Breast epithelium (tissue), 4 donors: ENCODE measurements around the gene MLC1. TPM values are rescaled to one million over a fixed set of nuclear protein-coding genes. Genes with fewer than 3 reads are reported as not detected.

Experiments
- DNase-seq, 2 donors: peaks; one replicate each; pipeline ENCODE4 v3.0.0-alpha.2; 2019; ENCODE audit warnings: low spot score in 2 of 2
- H3K27ac ChIP-seq, 2 donors: fragments of 200-600 bp; sonication (generic) in 1 of 2; one replicate each; pipeline ENCODE4 v1.5.1; 2016 to 2019; ENCODE audit warnings: mild to moderate bottlenecking in 1 of 2
- H3K27me3 ChIP-seq, 2 donors: fragments of 200-600 bp; sonication (generic) in 1 of 2; one replicate each; pipeline versions ENCODE4 v1.5.1 to v1.6.0; 2017 to 2019; ENCODE audit warnings: control low read depth in 1 of 2, mild to moderate bottlenecking in 1 of 2
- H3K36me3 ChIP-seq: fragments of 200-600 bp; one replicate; pipeline ENCODE4 v1.5.1; 2019
- H3K4me1 ChIP-seq, 2 donors: fragments of 200-600 bp; sonication (generic); one replicate each; pipeline ENCODE4 v1.5.1; 2016 to 2019; ENCODE audit warnings: control low read depth in 1 of 2
- H3K4me3 ChIP-seq, 3 donors: fragments of 200-600 bp; sonication (generic); 1 replicate in 2 of 3; 2 replicates in 1 of 3; pipeline ENCODE4 v1.5.1; 2016 to 2019; ENCODE audit warnings: mild to moderate bottlenecking in 3 of 3, moderate library complexity in 2 of 3
- H3K9me3 ChIP-seq, 2 donors: fragments of 200-600 bp; sonication (generic) in 1 of 2; one replicate each; pipeline ENCODE4 v1.5.1; 2016 to 2019; ENCODE audit warnings: control low read depth in 1 of 2
- CTCF ChIP-seq, 3 donors: fragments of 450-650 bp; IDR thresholded peaks; one replicate each; pipeline ENCODE4 v1.5.1; 2016 to 2017; ENCODE audit warnings: antibody characterized with exemption in 3 of 3, mild to moderate bottlenecking in 3 of 3, moderate library complexity in 3 of 3
- POLR2A ChIP-seq: fragments of 450-650 bp; IDR thresholded peaks from one replicate; pipeline ENCODE4 v1.6.1; 2016; ENCODE audit warnings: antibody characterized with exemption, mild to moderate bottlenecking, moderate library complexity
- POLR2AphosphoS5 ChIP-seq, 3 donors: sonication (generic); formaldehyde crosslinking; IDR thresholded peaks; one replicate each; pipeline ENCODE4 v1.6.1; 2017; ENCODE audit warnings: antibody characterized with exemption in 3 of 3
- intact Hi-C: fragments of 100-400 bp; cut with DNase I; formaldehyde crosslinking; loops from one replicate; pipeline ENCODE4 v1.15.1; 2023; ENCODE audit warnings: low total_unique reads
- total RNA-seq, 3 donors: library from RNA; depleted of rRNA; stranded (reverse); fragments of >200 nt; gene quantifications; one replicate each; pipeline ENCODE4 v1.1.0, GENCODE V29; 2016

Gene MLC1
- total RNA-seq, 3 donors from 2014 or later = 0.15 TPM; not detected in 2

- Histone ChIP-seq H3K27ac (no peak overlapping the region), H3K27me3 (no peaks in the 10 kb centered on the region), H3K9me3 (peaks cover 6% of the 10 kb centered on the region in 2 donors), H3K36me3 (no peaks in the 10 kb centered on the region), H3K4me3 (no peak overlapping the region), H3K4me1 (no peaks in the 10 kb centered on the region)
- DNase-seq = no peak
- intact Hi-C loops = no loop called here
- TF ChIP-seq POLR2AphosphoS5 (IDR thresholded peaks at IDR 0.05) (no peak), POLR2A (no peak), CTCF (IDR thresholded peaks at IDR 0.05) (no peak)
Measured at GRCh38 chr22:50123119-50123518, 37.9 kb upstream of the MLC1 start.

DNA sequence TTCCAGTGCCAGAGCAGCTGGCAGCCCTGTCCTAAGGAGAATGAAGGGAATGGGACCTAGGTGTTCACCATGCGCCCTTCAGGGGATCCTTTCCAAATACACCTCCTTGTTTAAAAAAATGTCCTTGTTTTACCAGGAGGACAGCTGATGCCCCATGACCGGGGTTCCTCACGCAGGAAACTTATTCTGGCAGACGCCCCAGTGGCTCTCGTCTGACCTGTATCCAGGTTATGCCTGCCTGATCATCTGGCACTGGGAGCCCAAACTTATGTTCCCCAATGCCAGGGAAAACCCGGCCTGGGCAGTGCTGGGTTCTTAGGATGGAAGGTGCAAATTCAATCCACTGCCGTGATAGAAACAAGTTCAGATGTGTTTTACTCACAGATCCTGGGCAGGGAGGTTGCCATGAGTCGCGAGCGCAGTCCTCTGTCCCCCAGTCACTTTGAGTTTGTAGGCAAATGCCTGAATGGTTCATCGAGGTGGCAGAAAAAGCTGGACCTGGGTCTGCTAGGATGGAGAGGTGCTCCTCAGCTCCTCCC, 36.0 kb upstream of the MLC1 start:
- H3K4me3 ChIP-seq = no peak overlapping the region
- no peaks in the 10 kb centered on the region for H3K36me3 ChIP-seq
- H3K4me1 ChIP-seq = no peaks in the 10 kb centered on the region
- H3K9me3 ChIP-seq = peaks cover 6% of the 10 kb centered on the region in 2 donors
- intact Hi-C loops = no loop called here
- H3K27me3 ChIP-seq = no peaks in the 10 kb centered on the region
- TF ChIP-seq CTCF (IDR thresholded peaks at IDR 0.05) (no peak), POLR2AphosphoS5 (IDR thresholded peaks at IDR 0.05) (no peak), POLR2A (no peak)
- no peak for DNase-seq
- no peak overlapping the region for H3K27ac ChIP-seq

DNA sequence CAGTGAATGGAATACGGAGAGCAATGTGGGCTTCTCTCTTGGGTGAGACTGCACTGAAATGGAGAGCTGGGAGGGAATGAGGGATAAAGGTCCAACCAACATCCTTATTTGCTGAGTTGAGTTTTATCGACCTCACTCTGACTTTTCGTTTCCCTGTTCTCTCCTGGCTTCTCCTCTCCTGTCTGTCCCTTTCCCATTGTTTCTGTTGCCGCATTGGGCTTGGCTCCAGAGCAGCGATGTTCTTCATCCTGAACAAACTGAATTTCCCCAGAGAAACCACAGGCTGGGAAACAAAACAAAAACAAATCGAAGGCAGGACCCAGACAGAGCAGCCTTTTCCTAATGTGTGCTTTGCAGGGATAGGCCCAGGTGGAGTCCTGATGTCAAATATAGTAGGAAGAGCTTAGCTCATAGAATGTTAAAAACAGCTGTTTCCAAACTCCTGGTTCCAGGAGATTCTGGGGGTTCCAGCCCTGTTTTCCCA, 34.6 kb upstream of the MLC1 start:
- intact Hi-C loops = no loop called here
- no peak for DNase-seq
- H3K27me3 ChIP-seq = no peaks in the 10 kb centered on the region
- no peaks in the 10 kb centered on the region for H3K4me1 ChIP-seq
- H3K27ac ChIP-seq = peak overlapping the region in 1 of 2 donors; percentile 43
- peaks cover 6% of the 10 kb centered on the region in 2 donors for H3K9me3 ChIP-seq
- no peak overlapping the region for H3K4me3 ChIP-seq
- no peak for TF ChIP-seq POLR2A
- TF ChIP-seq POLR2AphosphoS5 (IDR thresholded peaks at IDR 0.05) = no peak
- TF ChIP-seq CTCF (IDR thresholded peaks at IDR 0.05) = no peak
- H3K36me3 ChIP-seq = no peaks in the 10 kb centered on the region

- peak overlapping the region in 1 of 2 donors; percentile 43 for H3K27ac ChIP-seq
- no peak overlapping the region for H3K4me3 ChIP-seq
- no peak for DNase-seq
- H3K9me3 ChIP-seq = peaks cover 6% of the 10 kb centered on the region in 2 donors
- intact Hi-C loops = no loop called here
- no peaks in the 10 kb centered on the region for H3K36me3 ChIP-seq
- H3K27me3 ChIP-seq = no peaks in the 10 kb centered on the region
- H3K4me1 ChIP-seq = no peaks in the 10 kb centered on the region
- TF ChIP-seq POLR2A (no peak), POLR2AphosphoS5 (IDR thresholded peaks at IDR 0.05) (no peak), CTCF (IDR thresholded peaks at IDR 0.05) (no peak)
Measured at GRCh38 chr22:50119169-50119767, 34.0 kb upstream of the MLC1 start.

DNA sequence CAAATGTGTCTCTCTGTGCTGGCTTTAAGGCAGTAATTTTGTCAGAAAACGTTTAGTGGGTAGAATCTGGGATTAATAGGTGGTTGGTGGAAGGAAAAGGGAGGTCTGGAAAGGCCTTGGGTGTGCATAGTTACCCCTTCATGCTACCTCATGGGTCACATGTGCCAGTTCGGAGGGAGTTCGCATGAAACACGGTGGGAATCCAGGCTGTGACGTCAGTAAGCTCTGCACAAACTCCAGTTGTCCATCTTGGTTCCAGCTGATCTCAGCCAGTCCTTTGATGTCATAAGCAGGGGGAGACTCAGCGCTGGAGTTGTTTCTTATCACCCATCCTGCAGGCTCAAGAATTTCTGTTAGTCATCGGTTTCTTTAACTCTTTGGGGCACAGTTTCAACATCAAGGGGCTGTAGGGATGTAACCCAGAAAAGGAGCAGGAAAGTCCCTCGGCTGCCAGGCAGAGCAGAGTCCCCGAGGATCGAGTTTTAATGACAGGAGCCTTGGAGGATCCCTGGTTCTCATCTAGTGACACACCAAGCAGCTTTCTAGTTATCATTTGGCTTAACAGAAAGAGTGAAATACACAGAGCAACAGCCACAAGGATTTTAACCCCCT, 33.4 kb upstream of the MLC1 start:
- Histone ChIP-seq H3K27ac (peak overlapping the region in 1 of 2 donors; percentile 43), H3K9me3 (peaks cover 6% of the 10 kb centered on the region in 2 donors), H3K4me3 (no peak overlapping the region), H3K27me3 (no peaks in the 10 kb centered on the region), H3K36me3 (no peaks in the 10 kb centered on the region), H3K4me1 (no peaks in the 10 kb centered on the region)
- DNase-seq = no peak
- no peak for TF ChIP-seq POLR2A
- no peak for TF ChIP-seq CTCF (IDR thresholded peaks at IDR 0.05)
- TF ChIP-seq POLR2AphosphoS5 (IDR thresholded peaks at IDR 0.05) = no peak
- intact Hi-C loops = no loop called here
